ENCODE results near the gene NCDN.

GRCh38 chr1:35556484-35557117 lies 998 bp upstream of the NCDN start:
- no peak for TF ChIP-seq CTCF (IDR thresholded peaks at IDR 0.05)
- TF ChIP-seq ZNF512 (CRISPR knock-in tag; IDR thresholded peaks at IDR 0.05; ENCODE audit: borderline replicate concordance): no peak
- TF ChIP-seq NR1H2 (CRISPR knock-in tag; IDR thresholded peaks at IDR 0.05): no peak
- TF ChIP-seq ATF3 (CRISPR knock-in tag; conservative IDR thresholded peaks at IDR 0.05): no peak
- TF ChIP-seq ATF1 (CRISPR knock-in tag; IDR thresholded peaks at IDR 0.05): no peak

All from WTC11 (cell line).